ENCODE results near the gene SYNJ2. TPM values are rescaled to one million over a fixed set of nuclear protein-coding genes. Genes with fewer than 3 reads are reported as not detected.

Gene SYNJ2
- polyA plus RNA-seq, 1 donor from 2014 or later = 0.12 TPM

DNA sequence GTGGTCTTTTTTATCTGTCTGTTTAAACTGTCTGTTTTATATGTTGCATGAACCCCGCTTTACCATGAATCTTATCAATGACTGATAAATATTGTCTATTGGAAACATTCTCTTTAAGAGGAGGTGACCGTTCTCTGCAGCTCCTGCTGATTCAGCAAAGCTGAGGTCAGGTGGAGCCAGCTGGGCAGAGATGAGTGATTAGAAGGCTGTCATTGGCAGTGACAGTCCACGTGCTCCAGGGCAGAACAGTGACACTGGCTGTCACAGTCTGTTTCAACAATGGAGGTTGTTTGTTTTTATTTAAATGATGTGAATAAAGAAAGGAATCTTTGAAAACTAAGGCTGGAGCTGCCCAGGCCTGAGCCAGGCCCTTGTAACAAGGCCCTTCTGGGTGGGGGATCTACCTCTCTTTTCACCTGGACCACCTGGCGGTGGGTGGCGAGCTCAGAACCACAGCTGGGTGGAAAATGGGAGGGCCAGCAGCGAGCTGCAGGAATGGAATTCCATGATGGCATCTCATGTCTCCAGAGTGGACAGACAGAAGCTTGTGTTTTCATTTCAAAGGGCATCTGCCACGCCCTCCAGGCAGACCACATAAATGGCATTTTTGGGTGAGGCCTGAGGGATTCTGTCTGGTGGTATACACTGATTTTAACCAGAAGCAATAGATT lies 12.6 kb downstream of the SYNJ2 start:
- TF ChIP-seq, protein P1, sequence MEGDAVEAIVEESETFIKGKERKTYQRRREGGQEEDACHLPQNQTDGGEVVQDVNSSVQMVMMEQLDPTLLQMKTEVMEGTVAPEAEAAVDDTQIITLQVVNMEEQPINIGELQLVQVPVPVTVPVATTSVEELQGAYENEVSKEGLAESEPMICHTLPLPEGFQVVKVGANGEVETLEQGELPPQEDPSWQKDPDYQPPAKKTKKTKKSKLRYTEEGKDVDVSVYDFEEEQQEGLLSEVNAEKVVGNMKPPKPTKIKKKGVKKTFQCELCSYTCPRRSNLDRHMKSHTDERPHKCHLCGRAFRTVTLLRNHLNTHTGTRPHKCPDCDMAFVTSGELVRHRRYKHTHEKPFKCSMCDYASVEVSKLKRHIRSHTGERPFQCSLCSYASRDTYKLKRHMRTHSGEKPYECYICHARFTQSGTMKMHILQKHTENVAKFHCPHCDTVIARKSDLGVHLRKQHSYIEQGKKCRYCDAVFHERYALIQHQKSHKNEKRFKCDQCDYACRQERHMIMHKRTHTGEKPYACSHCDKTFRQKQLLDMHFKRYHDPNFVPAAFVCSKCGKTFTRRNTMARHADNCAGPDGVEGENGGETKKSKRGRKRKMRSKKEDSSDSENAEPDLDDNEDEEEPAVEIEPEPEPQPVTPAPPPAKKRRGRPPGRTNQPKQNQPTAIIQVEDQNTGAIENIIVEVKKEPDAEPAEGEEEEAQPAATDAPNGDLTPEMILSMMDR (IDR thresholded peaks at IDR 0.05; ENCODE audit: poor library complexity, severe bottlenecking) = no peak
- no peak for TF ChIP-seq EP300 (conservative IDR thresholded peaks at IDR 0.05; ENCODE audit: poor library complexity, severe bottlenecking)
- no peak for TF ChIP-seq POLR2AphosphoS5 (IDR thresholded peaks at IDR 0.05)
- TF ChIP-seq TAF1 (IDR thresholded peaks at IDR 0.05; ENCODE audit: low read depth) = no peak
- TF ChIP-seq, protein P2, sequence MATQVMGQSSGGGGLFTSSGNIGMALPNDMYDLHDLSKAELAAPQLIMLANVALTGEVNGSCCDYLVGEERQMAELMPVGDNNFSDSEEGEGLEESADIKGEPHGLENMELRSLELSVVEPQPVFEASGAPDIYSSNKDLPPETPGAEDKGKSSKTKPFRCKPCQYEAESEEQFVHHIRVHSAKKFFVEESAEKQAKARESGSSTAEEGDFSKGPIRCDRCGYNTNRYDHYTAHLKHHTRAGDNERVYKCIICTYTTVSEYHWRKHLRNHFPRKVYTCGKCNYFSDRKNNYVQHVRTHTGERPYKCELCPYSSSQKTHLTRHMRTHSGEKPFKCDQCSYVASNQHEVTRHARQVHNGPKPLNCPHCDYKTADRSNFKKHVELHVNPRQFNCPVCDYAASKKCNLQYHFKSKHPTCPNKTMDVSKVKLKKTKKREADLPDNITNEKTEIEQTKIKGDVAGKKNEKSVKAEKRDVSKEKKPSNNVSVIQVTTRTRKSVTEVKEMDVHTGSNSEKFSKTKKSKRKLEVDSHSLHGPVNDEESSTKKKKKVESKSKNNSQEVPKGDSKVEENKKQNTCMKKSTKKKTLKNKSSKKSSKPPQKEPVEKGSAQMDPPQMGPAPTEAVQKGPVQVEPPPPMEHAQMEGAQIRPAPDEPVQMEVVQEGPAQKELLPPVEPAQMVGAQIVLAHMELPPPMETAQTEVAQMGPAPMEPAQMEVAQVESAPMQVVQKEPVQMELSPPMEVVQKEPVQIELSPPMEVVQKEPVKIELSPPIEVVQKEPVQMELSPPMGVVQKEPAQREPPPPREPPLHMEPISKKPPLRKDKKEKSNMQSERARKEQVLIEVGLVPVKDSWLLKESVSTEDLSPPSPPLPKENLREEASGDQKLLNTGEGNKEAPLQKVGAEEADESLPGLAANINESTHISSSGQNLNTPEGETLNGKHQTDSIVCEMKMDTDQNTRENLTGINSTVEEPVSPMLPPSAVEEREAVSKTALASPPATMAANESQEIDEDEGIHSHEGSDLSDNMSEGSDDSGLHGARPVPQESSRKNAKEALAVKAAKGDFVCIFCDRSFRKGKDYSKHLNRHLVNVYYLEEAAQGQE (IDR thresholded peaks at IDR 0.05; ENCODE audit: borderline replicate concordance) = no peak
- TF ChIP-seq MXI1 (conservative IDR thresholded peaks at IDR 0.05; ENCODE audit: poor library complexity, severe bottlenecking) = no peak
- TF ChIP-seq RAD21 (conservative IDR thresholded peaks at IDR 0.05) = no peak
- TF ChIP-seq SMC3 (conservative IDR thresholded peaks at IDR 0.05; ENCODE audit: poor library complexity) = no peak
- TF ChIP-seq EZH2 (IDR thresholded peaks at IDR 0.05; ENCODE audit: borderline replicate concordance, insufficient read depth, low read length, poor library complexity, severe bottlenecking) = no peak
- H2AFZ ChIP-seq (ENCODE audit: low read depth, low read length) = no peak overlapping the region
- H3K9me2 ChIP-seq (ENCODE audit: insufficient read depth, low read length) = no peaks in the 10 kb centered on the region
- no peaks in the 10 kb centered on the region for H3K79me2 ChIP-seq (replicated peaks; ENCODE audit: insufficient read depth, low read length)
- H3K4me2 ChIP-seq (ENCODE audit: low read length) = no peak overlapping the region
- H3K9ac ChIP-seq (ENCODE audit: low read length) = no peak overlapping the region
- no peaks in the 10 kb centered on the region for H4K20me1 ChIP-seq (ENCODE audit: insufficient read depth)
- no peaks in the 10 kb centered on the region for H3K36me3 ChIP-seq (ENCODE audit: insufficient read depth, low read length)
- H3K4me3 ChIP-seq (ENCODE audit: low read length) = no peak overlapping the region
- no peaks in the 10 kb centered on the region for H3K27me3 ChIP-seq (ENCODE audit: insufficient read depth, low read depth, low read length)
- H3K27ac ChIP-seq (ENCODE audit: low read length) = no peak overlapping the region
- no peaks in the 10 kb centered on the region for H3K9me3 ChIP-seq (ENCODE audit: low read length)
- H3F3A ChIP-seq (ENCODE audit: insufficient read depth, low read length, poor library complexity, severe bottlenecking) = no peaks in the 10 kb centered on the region

DNA sequence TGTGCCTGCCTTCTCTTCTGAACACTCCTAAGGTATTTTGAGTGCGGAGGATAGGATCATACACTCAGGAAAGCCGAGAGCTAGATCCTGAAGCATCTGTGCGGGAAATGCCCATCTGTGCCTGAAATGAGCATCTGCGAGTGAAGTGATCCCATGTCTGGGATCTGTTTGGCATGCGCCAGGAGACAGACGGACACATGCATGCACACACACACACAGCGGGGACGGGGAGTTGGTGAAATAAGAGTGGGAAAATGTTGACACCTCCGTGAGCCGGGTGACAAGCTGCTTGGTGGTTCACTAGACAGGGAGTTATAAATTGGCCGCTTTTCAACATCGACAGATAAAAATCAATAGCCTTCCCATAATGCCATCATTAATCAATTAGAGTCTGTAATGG lies 13.8 kb downstream of the SYNJ2 start:
- no peak overlapping the region for H3K9ac ChIP-seq (ENCODE audit: low read length)
- no peak overlapping the region for H3K27ac ChIP-seq (ENCODE audit: low read length)
- H3K9me3 ChIP-seq (ENCODE audit: low read length) = no peaks in the 10 kb centered on the region
- H3K4me3 ChIP-seq (ENCODE audit: low read length) = no peak overlapping the region
- TF ChIP-seq, protein P2 (IDR thresholded peaks at IDR 0.05; ENCODE audit: borderline replicate concordance) = no peak
- TF ChIP-seq SMC3 (conservative IDR thresholded peaks at IDR 0.05; ENCODE audit: poor library complexity) = no peak
- no peak for TF ChIP-seq RAD21 (conservative IDR thresholded peaks at IDR 0.05)
- no peak for TF ChIP-seq EP300 (conservative IDR thresholded peaks at IDR 0.05; ENCODE audit: poor library complexity, severe bottlenecking)
- TF ChIP-seq, protein P1 (IDR thresholded peaks at IDR 0.05; ENCODE audit: poor library complexity, severe bottlenecking) = no peak
- TF ChIP-seq EZH2 (IDR thresholded peaks at IDR 0.05; ENCODE audit: borderline replicate concordance, insufficient read depth, low read length, poor library complexity, severe bottlenecking) = no peak
- TF ChIP-seq MXI1 (conservative IDR thresholded peaks at IDR 0.05; ENCODE audit: poor library complexity, severe bottlenecking) = no peak
- no peak for TF ChIP-seq POLR2AphosphoS5 (IDR thresholded peaks at IDR 0.05)
- no peak for TF ChIP-seq TAF1 (IDR thresholded peaks at IDR 0.05; ENCODE audit: low read depth)
- no peaks in the 10 kb centered on the region for H3K79me2 ChIP-seq (replicated peaks; ENCODE audit: insufficient read depth, low read length)
- H3K9me2 ChIP-seq (ENCODE audit: insufficient read depth, low read length) = no peaks in the 10 kb centered on the region
- H3K27me3 ChIP-seq (ENCODE audit: insufficient read depth, low read depth, low read length) = no peaks in the 10 kb centered on the region
- H4K20me1 ChIP-seq (ENCODE audit: insufficient read depth) = no peaks in the 10 kb centered on the region
- no peak overlapping the region for H2AFZ ChIP-seq (ENCODE audit: low read depth, low read length)
- no peak overlapping the region for H3K4me2 ChIP-seq (ENCODE audit: low read length)
- no peaks in the 10 kb centered on the region for H3K36me3 ChIP-seq (ENCODE audit: insufficient read depth, low read length)
- H3F3A ChIP-seq (ENCODE audit: insufficient read depth, low read length, poor library complexity, severe bottlenecking) = no peaks in the 10 kb centered on the region

Measured in neural cell (in vitro differentiated cells).